SKM-1 (cell line): ENCODE results near the gene NBPF12.
A peak's percentile ranks its signal among the peaks of the same experiment; 100 is the strongest.
"Not testable (repeated sequence)": the region's sequence is repeated elsewhere in the genome, so short reads cannot be mapped to it uniquely, and the experiment has no call there.

Experiments
- DNase-seq: peaks from one replicate; lab custom pipeline; 2025; ENCODE audit not compliant: unreplicated experiment; lab: John Stamatoyannopoulos, UW

Gene NBPF12

GRCh38 chr1:146938242-146938902, at the start of gene NBPF12:
TSS of gene NBPF12 (plus strand) at chr1:146938324. CDS start at chr1:146960144, 21,820 bp downstream.
- peak; percentile 47 for DNase-seq

DNA sequence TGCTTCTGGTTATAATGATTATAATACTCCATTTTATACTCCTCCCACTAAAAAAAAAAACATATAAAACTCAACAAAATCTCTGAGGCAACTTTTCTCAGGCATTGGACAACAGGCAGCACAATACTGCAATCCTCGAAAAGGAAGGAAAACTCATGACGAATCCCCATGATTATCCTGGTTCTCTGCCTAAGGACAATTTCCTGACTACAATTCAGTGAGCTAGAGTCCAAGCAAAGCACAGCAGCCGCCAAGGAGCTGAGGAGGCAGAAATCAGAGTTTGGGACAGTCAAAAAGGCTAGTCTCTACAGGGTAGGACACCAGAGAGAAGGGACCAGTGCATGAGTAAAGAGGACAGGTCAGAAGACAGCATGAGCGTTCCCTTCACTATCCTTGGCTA, 46.8 kb upstream of the NBPF12 start:
- DNase-seq, result not testable (repeated sequence)

GRCh38 chr1:146892331-146892730, 45.8 kb upstream of the NBPF12 start:
- not testable (repeated sequence) for DNase-seq

GRCh38 chr1:146907565-146908261, 30.4 kb upstream of the NBPF12 start:
- not testable (repeated sequence) for DNase-seq

DNA sequence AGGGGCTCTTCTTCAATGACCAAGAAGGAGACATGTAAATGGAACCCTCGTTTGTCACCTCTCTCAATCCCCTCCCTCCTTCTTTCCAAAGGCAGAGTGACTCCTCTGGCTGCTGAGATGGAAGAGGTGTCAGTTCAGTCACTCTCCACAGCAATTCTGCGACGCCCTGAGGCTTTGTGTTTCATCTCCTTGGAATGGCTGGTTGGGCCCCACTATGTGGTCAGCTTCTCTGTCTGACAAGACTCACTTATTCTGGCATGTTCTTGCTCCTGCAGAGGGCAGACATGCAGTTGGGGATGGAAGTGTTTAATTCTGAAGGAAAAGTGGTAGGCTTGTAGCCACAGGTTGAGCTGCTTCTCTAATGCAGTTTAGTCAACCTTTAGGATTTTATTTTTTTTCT, 25.1 kb upstream of the NBPF12 start:
- DNase-seq, result not testable (repeated sequence)

DNA sequence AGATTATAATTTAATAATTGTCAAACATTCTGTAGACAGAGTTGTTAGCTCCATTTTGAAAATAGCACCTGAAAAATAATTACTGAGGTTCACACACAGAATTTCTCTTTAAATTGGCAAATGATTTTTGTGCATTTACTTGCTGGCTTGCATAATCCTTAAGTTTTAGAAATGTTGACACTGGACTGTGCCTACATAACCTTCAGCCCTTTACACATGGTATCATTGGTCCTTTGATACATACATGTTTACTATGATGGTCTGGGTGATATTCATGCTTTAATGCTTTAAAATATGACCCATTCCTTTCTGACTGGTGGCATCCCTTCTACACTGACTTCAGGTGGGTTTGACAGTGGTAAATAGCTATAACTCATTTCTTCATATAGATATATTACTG, 17.3 kb upstream of the NBPF12 start:
- DNase-seq, result not testable (repeated sequence)

GRCh38 chr1:146922614-146923013, 15.5 kb upstream of the NBPF12 start:
- DNase-seq, result not testable (repeated sequence)

GRCh38 chr1:146924106-146924505, 14.0 kb upstream of the NBPF12 start:
- not testable (repeated sequence) for DNase-seq

DNA sequence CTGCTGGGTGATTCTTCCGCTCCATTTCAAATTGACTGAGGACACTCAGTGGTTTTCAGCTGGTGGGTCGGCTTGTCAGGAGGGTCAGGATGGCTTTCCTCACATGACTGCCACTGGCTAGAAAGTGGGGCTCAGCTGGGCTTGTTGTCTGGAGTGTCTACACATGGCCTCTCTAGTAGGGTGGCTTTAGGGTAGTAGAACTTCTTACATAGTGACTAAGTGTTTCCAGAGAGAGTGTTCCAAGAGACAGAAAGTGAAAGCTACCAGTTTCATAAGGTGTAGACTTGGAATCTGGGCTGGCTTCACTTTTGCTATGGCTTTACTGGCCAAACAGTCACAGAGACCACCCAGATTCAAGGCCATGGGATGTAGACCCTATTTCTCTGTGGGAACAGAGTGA, 11.7 kb upstream of the NBPF12 start:
- not testable (repeated sequence) for DNase-seq

GRCh38 chr1:146930225-146930624, 7.9 kb upstream of the NBPF12 start:
- not testable (repeated sequence) for DNase-seq

DNA sequence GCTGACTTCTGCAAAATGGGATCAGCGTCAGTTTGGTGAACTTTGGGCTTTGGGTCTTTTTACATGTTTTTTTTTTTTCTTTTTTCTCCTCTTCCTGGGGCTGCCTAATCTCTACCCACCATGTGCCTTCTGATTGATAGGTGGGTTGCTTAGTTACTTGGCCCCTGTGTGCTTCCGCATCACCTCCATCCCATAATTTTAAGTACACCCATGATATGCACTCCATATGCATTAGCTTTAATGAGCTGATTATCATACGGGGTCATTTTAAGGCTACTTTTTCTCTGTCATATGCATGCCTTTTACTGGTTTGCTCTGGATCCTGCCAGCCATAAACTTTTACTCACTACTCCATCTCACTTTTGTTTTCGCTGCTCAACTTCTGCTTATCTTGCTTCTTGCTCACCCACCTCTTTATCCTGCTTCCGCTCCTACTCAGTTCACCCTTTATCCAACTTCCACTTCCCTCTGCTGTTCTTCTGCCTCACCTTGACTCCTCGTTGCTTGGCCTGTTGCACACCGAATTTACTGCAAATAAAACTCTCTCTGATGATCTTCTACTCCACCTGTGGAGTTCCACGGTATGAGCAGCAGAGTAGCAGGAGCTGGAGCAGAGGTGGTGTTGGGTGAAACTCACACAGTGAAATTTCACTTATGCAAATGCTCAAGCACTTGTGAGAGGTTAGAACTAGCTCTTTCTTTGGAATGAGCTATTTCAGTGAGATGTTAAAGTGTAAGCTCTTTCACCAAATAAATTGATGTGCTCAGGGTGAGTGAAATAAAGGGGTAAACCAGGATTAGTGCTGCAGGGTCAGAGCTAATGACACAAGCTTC, 3.5 kb upstream of the NBPF12 start:
- DNase-seq, result not testable (repeated sequence)

DNA sequence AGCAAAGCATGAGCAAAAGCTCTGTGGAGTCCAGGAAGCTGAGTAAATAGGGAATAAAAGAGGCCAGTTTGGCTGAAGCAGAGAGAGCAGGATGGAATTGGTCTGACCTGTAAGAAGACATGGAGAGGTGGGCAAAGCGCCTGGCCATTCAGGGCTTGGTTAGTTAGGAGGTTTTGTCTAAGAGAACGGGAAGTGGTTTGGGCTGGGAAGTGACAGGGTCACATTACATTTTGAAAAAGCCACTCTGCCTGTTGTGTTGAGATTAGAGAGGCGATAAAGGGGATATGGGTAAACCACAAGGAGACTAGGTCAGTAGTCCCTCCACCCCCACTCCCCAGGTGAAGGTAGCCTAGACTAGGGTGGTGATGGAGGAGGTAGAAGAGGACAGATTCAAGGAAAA, 662 bp upstream of the NBPF12 start:
- not testable (repeated sequence) for DNase-seq

DNA sequence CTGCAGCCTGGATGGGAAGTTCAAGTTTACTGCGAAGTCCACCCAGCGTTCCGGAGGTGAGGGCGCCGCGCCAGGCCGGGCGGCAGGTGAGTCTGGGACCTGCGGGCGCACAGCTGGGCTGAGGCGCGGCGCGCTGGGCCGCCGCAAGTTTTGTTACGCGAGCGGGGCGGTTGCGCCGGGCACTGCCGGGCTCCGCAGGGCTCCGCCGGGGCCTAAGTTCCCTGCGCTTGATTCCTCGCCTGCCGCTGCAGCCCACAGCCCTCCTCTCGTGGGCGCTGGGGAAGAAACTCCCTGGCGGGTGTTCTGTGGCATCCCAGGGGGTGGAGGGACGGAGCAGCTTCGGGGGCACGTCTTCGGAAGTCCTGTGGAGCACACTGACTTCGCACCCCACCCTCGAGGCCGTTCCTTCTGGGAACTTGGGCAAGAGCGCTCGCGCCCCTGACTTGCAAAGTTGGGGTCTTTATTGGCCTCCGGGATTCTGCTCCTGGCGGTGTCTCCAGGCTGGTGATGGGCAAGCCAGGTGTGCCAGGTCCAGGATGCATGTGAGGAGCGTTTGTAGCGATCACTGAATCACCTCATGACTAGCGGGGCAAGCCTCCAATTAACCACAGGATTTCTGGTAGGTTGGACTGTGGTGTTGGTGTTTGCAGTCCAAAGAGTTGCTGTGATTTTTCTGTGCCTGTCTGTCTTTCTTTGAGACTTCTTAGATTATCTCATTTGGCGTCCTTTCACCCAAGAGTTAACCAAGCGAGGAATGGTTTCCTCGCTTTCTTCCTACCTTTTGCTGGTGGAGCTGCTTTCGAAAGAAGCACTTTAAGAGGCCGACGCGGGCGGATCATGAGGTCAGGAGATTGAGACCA, 1.0 kb downstream of the NBPF12 start:
- DNase-seq, result not testable (repeated sequence)

DNA sequence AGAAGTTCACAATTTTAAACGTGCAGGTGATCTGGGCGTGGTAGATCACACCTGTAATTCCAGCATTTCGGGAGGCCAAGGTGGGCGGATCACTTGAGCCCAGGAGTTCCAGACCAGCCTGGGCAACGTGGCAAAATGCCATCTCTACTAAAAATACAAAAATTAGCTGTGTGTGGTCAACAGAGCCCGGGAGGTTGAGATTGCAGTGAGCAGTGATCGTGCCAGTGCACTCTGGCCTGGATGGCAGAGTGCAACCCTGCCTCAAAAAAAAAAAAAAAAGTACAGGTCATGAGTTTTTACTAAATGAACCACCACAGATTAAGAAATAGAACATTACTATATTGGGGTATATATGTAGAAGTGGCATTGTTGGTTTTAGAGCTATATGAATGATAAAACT, 2.2 kb downstream of the NBPF12 start:
- DNase-seq, result not testable (repeated sequence)

DNA sequence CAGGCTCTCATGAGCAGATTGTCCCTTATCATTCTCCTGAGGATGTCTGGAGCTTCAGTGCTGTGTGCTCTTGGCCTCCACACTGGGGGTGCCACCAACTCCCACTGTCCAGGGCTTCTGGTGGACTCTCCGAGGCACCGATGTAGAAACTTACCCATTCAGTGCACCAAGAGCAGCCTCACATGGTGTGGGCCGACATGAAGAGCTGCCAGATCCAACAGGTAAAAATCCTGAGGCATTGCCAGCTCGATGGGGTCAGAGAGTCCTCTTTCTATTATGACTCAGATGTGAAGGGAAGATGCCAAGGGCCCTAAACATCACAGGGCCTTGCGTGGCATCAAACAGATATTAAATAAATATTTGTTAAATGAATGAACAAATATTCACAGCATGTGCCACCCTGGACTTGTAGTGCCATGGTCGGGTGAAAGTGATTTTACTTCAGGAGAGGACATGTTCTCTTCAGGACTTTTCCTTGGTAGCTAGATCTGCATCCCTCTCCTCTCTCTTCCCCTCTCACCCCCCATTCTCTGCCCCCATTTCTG, 5.3 kb downstream of the NBPF12 start:
- not testable (repeated sequence) for DNase-seq

DNA sequence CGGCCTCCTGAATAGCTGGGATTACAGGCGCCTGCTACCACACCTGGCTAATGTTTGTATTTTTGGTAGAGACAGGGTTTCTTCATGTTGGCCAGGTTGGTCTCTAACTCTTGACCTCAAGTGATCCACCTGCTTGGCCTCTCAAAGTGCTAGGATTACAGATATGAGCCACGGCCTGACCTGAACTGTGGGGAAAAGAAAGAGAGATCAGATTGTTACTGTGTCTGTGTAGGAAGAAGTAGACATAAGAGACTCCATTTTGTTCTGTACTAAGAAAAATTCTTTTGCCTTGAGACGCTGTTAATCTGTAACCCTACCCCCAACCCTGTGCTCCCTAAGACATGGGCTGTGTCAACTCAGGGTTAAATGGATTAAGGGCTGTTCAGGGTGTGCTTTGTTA, 10.0 kb downstream of the NBPF12 start:
- DNase-seq, result not testable (repeated sequence)

- not testable (repeated sequence) for DNase-seq
These were observed 26.2 kb downstream of the NBPF12 start for GRCh38 chr1:146964340-146964739.

DNA sequence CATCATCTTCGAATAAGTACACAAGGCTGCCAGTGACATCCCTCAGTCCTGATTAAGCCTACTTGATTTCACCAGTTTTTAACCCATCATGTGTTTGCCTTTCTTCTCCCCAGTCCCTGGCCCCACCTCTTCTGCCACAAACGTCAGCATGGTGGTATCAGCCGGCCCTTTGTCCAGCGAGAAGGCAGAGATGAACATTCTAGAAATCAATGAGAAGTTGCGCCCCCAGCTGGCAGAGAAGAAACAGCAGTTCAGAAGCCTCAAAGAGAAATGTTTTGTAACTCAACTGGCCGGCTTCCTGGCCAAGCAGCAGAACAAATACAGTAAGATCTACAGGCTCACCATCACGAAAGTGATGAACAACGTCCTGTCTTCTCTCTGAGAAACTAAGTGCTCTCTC, 28.2 kb downstream of the NBPF12 start:
- not testable (repeated sequence) for DNase-seq

DNA sequence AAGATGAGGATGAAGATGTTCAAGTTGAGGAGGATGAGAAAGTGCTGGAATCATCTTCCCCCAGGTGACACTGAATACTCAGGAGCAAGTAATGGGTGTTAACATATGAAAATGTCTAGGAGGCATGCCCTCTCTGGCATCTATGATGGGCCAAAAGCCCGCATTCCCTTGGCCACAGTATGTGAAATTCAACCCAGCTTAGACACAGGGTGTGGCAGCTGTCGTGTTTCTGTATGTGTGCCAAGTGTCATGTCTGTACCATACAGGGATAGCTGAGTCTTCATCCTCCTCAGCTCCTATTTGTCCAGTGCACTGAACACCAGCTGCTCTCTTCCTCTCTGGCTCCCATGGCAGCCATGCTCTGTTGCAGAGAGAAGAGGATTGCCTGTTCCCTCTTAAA, 32.5 kb downstream of the NBPF12 start:
- not testable (repeated sequence) for DNase-seq

DNA sequence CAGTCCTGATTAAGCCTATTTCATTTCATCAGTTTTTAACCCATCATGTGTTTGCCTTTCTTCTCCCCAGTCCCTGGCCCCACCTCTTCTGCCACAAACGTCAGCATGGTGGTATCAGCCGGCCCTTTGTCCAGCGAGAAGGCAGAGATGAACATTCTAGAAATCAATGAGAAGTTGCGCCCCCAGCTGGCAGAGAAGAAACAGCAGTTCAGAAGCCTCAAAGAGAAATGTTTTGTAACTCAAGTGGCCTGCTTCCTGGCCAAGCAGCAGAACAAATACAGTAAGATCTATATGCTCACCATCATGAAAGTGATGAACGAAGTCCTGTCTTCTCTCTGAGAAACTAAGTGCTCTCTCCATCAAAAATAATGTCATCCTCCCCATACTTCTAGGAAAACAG, 34.6 kb downstream of the NBPF12 start:
- DNase-seq, result not testable (repeated sequence)
